Stimulated activated naive CD8-positive, alpha-beta T cell treated with anti-CD3 and anti-CD28 coated beads, Interleukin-15, Interleukin-2, amounts not matched to agents 100 U/mL and 50 U/mL, for 24 hours (primary cell): Measurements from ENCODE around the gene PAK3.

ENCODE experiments used
- ATAC-seq: fragments of 150-1000 bp; cut with Tn5 transposase; one replicate; pipeline ENCODE4 v1.10.0; 2021
- DNase-seq: peaks from one replicate; pipeline ENCODE4 v3.0.0; 2021

Gene PAK3

DNA sequence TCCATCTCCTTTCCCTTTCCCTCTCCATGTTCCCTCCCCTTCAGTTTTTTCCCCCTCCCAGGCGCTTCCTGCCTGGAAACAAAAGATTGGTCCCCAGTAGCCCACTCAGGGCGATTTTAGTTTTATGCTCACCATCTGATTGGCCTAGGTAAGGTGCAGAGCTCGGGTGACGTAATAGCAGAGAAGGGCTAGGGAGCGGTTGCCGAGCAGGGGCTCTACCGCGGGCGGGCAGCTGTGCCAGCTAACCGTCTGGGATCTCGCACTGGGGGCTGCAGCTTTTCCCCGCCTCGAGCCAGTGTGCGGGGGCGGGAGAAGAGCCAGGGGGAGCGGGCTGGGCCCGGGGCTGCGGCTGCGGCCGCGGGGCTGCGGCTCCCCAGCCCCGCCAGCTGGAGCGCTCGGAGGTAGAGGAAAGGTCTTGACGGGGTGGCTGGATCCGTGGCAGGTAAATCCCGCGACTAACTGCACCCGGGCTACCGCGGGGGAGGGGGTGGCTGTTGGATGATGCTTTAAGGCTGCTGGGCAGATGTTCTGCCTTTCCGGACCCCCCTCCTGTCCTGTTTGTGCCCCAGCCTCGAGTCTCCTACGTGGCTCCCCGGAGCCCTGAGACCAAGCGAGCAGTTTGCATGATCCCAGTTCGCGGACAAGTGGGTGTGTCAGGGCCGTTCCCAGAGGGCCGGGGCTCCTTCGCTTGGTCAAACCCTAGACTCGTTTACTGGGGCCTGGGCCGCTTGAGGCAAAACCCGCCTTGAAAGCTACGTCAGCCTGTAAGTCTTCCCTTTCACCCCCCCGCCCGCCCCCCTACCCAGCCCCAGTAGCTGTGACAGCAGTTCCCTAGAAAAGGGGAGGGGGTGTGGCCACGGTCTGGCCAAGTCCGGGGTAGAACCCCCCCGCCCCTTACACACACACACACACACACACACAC is at the start of gene PAK3:
Gene PAK3 (plus strand): TSS at position 218 of the 922 bp plus-strand sequence. CDS start 26,913 bp downstream, outside the sequence.
- ATAC-seq (peak; percentile 64), DNase-seq (peak; percentile 13)

- DNase-seq (no peak), ATAC-seq (no peak)
Measured at GRCh38 chrX:111047575-111047974, 48.4 kb upstream of the PAK3 start.

DNA sequence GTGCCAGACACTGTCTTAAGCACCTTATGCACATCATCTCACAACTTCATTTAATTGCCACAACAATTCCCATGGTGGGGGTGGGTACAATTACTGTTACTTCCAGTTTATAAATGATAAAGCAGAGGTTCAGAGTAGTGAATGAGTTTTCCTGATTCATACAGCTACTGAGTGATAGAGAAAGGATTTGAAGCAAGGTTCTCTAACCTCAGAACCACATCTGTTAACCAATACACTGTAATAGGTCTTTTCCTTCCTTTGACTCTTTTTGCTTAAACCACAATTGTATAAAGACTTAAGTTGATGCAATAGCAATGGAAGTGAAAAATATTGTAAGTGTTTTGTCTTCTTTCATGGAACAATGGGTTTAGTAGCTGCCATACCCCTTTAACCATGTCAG is 43.5 kb upstream of the PAK3 start:
- DNase-seq, result no peak
- ATAC-seq, result no peak

DNA sequence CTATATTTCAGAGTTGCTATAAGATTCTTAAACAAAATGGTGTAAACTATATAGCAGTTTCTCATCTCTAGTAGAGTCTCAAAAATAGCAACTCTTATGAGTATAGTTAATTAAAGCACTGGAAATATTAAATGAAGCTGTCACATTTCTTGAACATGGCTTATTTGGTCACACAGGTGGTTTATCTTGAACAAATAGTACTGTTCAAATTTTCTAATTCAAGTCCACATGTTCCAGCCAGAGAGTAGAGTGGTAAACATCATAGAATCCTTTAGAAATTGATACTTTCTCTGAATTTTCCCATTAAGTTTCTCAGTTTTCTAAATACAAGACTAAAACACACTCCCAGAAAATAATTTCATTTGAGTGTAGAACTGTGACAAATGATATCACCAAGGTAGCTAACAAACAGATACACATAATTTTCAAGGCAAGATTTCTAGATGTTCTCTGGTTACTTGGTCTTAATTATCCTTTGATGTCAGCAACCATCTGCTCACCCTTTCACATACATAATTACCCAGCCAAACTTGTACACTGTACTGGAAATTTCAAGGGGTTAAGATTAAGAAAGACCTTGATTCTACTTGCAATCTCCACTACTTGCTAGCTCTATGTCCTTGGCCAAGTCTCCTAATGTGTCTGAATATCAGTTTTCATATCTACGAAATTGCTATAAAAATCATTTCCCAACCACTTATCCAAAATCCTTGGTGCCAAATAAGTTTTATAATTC is 24.3 kb upstream of the PAK3 start:
- no peak for DNase-seq
- ATAC-seq, result no peak

DNA sequence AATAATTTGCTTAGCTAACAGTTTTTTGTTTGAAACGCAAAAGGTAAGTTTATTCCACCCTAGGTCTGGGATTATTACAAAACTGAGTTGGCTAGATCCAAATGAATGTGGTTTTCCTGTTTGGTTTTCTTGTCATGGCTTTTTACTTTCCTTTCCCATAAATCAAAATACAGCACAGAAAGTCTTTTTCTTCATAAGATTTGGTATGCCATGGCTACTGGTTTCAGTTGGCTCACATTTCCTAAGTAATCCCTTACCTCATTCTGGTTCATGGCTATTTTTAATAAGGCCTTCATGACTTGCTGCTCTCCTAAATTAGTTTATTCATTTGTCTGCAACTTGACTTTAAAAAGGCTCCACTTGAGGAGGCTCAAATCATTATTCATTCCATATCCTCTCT is 12.9 kb upstream of the PAK3 start:
- ATAC-seq (no peak), DNase-seq (no peak)

DNA sequence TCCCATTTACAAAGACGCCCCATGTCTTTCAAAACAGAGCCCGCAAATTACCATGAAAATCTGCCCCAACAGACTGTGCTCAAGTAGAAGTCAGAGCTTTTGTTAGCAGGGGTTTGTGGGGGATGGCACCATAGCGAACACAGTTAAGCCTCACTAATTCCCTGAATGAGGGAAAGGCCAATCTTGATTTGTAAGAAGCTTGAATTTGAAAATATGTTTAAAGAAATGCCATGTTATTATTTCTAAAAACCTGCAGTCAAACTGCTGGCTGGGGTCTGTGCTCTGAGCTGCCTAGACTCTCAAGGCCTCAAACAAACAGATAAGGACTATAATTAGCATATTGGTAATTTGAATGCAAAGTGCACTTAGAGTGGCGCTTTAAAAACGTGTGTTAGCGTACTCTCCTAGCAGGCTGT is 9.4 kb upstream of the PAK3 start:
- DNase-seq (no peak), ATAC-seq (no peak)

- no peak for ATAC-seq
- no peak for DNase-seq
Measured at GRCh38 chrX:111088628-111089027, 7.4 kb upstream of the PAK3 start.

DNA sequence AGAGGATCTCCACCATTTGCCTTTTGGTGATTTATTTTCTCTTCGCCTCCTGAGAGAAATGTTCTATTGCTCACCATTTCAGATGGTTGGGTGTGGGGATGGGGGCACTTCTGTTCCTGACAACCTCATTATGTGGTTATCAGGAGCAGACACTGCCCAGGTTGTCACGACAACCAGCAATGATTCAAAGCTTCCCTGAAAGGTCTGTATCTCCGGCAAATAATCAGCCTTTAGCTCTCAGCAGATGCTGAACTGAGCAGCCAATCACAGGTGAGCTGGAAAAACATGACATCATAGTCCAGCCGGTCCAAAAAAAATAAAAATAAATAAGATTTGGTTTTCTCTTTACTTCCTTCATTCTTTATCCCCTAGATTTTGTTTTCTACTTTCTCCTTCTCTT is 5.5 kb upstream of the PAK3 start:
- DNase-seq (no peak), ATAC-seq (no peak)

GRCh38 chrX:111098874-111099273 is 2.9 kb downstream of the PAK3 start:
- peak; percentile 67 for DNase-seq
- no peak for ATAC-seq

GRCh38 chrX:111100191-111100590 is 4.2 kb downstream of the PAK3 start:
- DNase-seq (peak; percentile 9), ATAC-seq (no peak)

- DNase-seq (no peak), ATAC-seq (no peak)
Measured at GRCh38 chrX:111101580-111101979, 5.6 kb downstream of the PAK3 start.

DNA sequence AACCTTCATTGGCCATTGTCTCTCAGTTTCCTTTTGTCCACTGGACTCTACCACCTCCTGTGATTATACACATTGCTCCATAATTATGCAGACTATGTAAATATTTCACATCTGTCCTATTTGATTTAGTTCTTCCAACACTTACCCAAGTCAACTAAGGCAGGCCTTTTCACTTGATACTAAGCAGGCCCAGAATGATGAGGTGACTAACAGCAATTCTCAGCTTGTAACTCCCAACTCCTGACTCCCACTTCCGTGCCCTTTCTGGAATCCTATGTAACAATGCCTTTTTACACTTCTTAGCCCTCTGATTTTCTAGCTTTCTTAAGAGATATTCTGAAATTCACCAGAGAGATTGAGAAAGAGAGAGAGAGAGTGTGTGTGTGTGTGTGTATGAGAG is 6.6 kb downstream of the PAK3 start:
- ATAC-seq, result no peak
- DNase-seq, result no peak

- ATAC-seq (no peak), DNase-seq (no peak)
Measured at GRCh38 chrX:111103246-111103645, 7.3 kb downstream of the PAK3 start.

GRCh38 chrX:111110098-111110775 is 14.2 kb downstream of the PAK3 start:
- no peak for ATAC-seq
- no peak for DNase-seq

DNA sequence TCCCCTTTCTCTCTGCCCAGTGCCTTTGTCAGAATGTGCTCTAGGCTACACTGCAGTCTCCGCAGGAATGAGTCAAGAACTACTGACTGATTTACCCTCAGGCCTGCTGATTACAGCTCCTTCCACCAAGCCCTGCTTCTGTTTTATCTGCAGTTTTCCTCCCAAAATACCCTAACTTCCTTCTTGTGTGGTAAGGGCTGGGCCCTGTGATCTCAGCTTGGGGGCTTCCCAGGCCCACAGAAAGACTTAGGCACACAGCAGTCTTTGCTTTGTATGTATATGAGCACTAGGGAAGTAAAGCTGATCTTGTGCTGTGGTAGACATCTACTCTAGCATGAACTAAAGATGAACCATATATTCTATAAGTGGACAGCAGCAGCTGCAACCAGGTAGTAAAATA is 18.8 kb downstream of the PAK3 start:
- no peak for DNase-seq
- ATAC-seq, result no peak

DNA sequence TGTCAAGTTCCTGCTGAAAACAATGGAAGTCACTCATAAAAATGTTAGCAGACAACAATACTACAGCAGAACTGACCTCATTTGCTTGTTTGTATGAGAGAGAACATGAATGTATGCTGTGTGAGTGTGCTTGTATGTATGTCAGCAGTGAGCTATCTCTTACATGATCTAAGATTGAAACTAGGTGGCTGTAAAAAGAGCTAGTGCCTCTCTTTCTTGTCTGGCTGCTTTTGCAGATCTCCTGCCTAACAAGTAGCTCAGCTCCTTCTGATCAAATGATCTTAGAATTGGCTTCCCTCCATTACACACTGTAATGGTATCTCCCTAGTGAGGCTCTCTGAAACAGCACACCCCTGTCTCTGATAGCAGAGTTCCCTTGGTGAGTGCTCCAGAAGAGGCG is 20.7 kb downstream of the PAK3 start:
- no peak for ATAC-seq
- DNase-seq, result no peak

GRCh38 chrX:111119341-111119740 is 23.4 kb downstream of the PAK3 start:
- ATAC-seq (no peak), DNase-seq (no peak)

GRCh38 chrX:111123125-111123524 is 27.1 kb downstream of the PAK3 start:
- DNase-seq (no peak), ATAC-seq (no peak)

GRCh38 chrX:111123606-111124179 is 27.7 kb downstream of the PAK3 start:
- ATAC-seq (peak; percentile 86), DNase-seq (no peak)

DNA sequence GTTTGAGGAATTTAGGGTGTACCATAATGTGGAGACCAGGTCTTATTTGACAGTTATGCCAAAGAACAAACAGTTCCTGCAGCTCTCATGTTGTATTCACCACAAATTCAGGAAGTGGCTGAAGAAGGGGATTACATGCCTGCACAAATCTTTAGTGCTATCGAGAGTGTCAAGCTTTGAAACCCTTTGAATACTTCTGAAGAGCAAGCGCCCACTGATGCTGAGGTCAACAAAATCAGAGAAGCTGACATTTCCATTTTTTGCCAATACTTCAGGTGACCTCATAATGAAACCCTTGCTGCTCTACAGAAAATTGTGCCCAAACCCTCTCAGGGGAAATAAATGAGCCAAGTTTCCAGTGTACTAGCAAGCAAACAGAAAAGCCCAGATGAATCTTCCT is 28.4 kb downstream of the PAK3 start:
- ATAC-seq (peak; percentile 58), DNase-seq (no peak)

DNA sequence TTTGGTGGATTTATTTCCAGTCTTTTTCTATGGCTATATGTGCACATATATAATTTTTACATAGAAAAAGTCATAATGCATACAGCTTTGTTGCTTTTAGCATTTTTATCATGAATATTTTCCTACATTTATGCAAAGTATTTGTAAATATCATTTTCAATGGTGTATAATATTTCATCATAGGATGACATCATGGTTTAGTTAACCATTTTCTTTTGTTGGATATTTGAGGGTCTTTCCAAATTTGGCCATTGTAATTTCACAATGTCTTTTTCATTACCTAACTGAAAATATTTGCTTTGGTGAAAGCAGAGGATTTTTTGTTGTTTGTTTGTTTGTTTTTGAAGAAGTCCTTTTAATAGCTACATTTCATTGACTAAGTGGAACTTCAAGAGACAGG is 31.0 kb downstream of the PAK3 start:
- ATAC-seq (no peak), DNase-seq (no peak)

DNA sequence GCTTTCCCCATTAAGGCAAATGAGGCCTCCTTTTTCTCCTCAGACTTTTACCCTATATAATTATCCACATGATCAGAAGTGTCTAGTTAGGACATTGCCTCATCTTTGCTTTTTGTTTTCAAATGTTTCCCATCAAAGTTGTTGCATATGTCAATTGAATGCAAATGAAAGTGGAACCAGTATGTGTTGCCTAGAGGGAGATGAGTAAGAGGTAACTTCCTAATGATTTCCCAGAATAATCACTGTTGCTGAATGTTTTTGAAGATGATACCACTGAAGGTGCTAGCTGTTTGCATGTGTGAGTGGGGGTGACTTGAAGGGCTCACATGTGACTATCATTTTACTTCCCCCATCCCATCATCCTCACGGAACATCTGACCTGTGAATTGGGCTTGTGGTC is 33.9 kb downstream of the PAK3 start:
- DNase-seq (no peak), ATAC-seq (no peak)

- DNase-seq, result no peak
- ATAC-seq, result no peak
Measured at GRCh38 chrX:111131572-111131971, 35.6 kb downstream of the PAK3 start.
